ENCODE results near the gene UGGT1.

Gene UGGT1

GRCh38 chr2:128169094-128169493 lies 78.1 kb downstream of the UGGT1 start:
- H3K27me3 ChIP-seq (ENCODE audit: insufficient read depth, low read length) = no peaks in the 10 kb centered on the region
- H2BK5ac ChIP-seq (ENCODE audit: low read depth, low read length, poor library complexity) = no peak overlapping the region
- no peak overlapping the region for H3K27ac ChIP-seq (ENCODE audit: low read depth, low read length)
- H3K9me3 ChIP-seq (ENCODE audit: insufficient read depth, low read depth, low read length) = no peaks in the 10 kb centered on the region
- H3K9ac ChIP-seq (ENCODE audit: low read length) = no peak overlapping the region
- peak overlapping the region; percentile 5 for H4K8ac ChIP-seq (ENCODE audit: low read depth, low read length)
- H3K23ac ChIP-seq (ENCODE audit: low read length) = no peak overlapping the region
- H2BK120ac ChIP-seq (ENCODE audit: insufficient read depth, low read length, poor library complexity) = no peak overlapping the region
- no peak overlapping the region for H4K12ac ChIP-seq (ENCODE audit: low read depth, low read length)
- H3K4me2 ChIP-seq (ENCODE audit: low read length) = no peak overlapping the region
- WGBS (ENCODE audit: extremely low coverage, insufficient coverage, insufficient read length) = no CpG with 5 or more reads among the region's 4 CpGs
- no peaks in the 10 kb centered on the region for H3K79me2 ChIP-seq (ENCODE audit: control insufficient read depth, insufficient read depth, low read length, poor library complexity)
- peaks cover 0 to 2% of the 10 kb centered on the region in 2 experiments for H3K4me1 ChIP-seq (ENCODE audit: control insufficient read depth in 1 of 2, insufficient read depth in 2 of 2, low read length in 2 of 2)
- no peak overlapping the region for H4K91ac ChIP-seq (ENCODE audit: low read depth, low read length)
- no peak overlapping the region for H3K4ac ChIP-seq (ENCODE audit: low read depth, low read length)
- no peak overlapping the region for H3K4me3 ChIP-seq (ENCODE audit: low read depth, low read length)
- H3K14ac ChIP-seq (ENCODE audit: low read length) = no peak overlapping the region
- no peak overlapping the region for H2AFZ ChIP-seq (ENCODE audit: insufficient read depth, low read length, poor library complexity)
- H3K36me3 ChIP-seq (ENCODE audit: control insufficient read depth in 1 of 2, insufficient read depth in 2 of 2, low read length in 2 of 2) = peaks cover 27 to 31% of the 10 kb centered on the region in 2 experiments
- H2BK12ac ChIP-seq (ENCODE audit: low read length) = no peak overlapping the region
- no peak for DNase-seq
- H3K18ac ChIP-seq (ENCODE audit: low read length) = no peak overlapping the region
- no peak overlapping the region for H2AK5ac ChIP-seq (ENCODE audit: low read length)
- no peaks in the 10 kb centered on the region for H3K79me1 ChIP-seq (ENCODE audit: low read length)

GRCh38 chr2:128169497-128169896 lies 78.5 kb downstream of the UGGT1 start:
- H3K4me2 ChIP-seq (ENCODE audit: low read length) = no peak overlapping the region
- H3K27me3 ChIP-seq (ENCODE audit: insufficient read depth, low read length) = no peaks in the 10 kb centered on the region
- no peak overlapping the region for H3K14ac ChIP-seq (ENCODE audit: low read length)
- H4K12ac ChIP-seq (ENCODE audit: low read depth, low read length) = no peak overlapping the region
- no peak for DNase-seq
- H2AFZ ChIP-seq (ENCODE audit: insufficient read depth, low read length, poor library complexity) = no peak overlapping the region
- peaks cover 0 to 2% of the 10 kb centered on the region in 2 experiments for H3K4me1 ChIP-seq (ENCODE audit: control insufficient read depth in 1 of 2, insufficient read depth in 2 of 2, low read length in 2 of 2)
- no peaks in the 10 kb centered on the region for H3K9me3 ChIP-seq (ENCODE audit: insufficient read depth, low read depth, low read length)
- no peak overlapping the region for H3K18ac ChIP-seq (ENCODE audit: low read length)
- no peak overlapping the region for H3K23ac ChIP-seq (ENCODE audit: low read length)
- no peak overlapping the region for H3K4me3 ChIP-seq (ENCODE audit: low read depth, low read length)
- no peak overlapping the region for H3K9ac ChIP-seq (ENCODE audit: low read length)
- H2BK12ac ChIP-seq (ENCODE audit: low read length) = no peak overlapping the region
- H2BK120ac ChIP-seq (ENCODE audit: insufficient read depth, low read length, poor library complexity) = no peak overlapping the region
- H3K79me2 ChIP-seq (ENCODE audit: control insufficient read depth, insufficient read depth, low read length, poor library complexity) = no peaks in the 10 kb centered on the region
- no peak overlapping the region for H3K4ac ChIP-seq (ENCODE audit: low read depth, low read length)
- WGBS (ENCODE audit: extremely low coverage, insufficient coverage, insufficient read length) = no CpG with 5 or more reads among the region's 3 CpGs
- no peak overlapping the region for H4K8ac ChIP-seq (ENCODE audit: low read depth, low read length)
- no peak overlapping the region for H2AK5ac ChIP-seq (ENCODE audit: low read length)
- H2BK5ac ChIP-seq (ENCODE audit: low read depth, low read length, poor library complexity) = no peak overlapping the region
- H3K79me1 ChIP-seq (ENCODE audit: low read length) = no peaks in the 10 kb centered on the region
- H3K36me3 ChIP-seq (ENCODE audit: control insufficient read depth in 1 of 2, insufficient read depth in 2 of 2, low read length in 2 of 2) = peaks cover 28 to 30% of the 10 kb centered on the region in 2 experiments
- H4K91ac ChIP-seq (ENCODE audit: low read depth, low read length) = no peak overlapping the region
- no peak overlapping the region for H3K27ac ChIP-seq (ENCODE audit: low read depth, low read length)

- Histone ChIP-seq H3K14ac (ENCODE audit: low read length) (no peak overlapping the region), H2BK12ac (ENCODE audit: low read length) (no peak overlapping the region), H3K4me1 (ENCODE audit: control insufficient read depth in 1 of 2, insufficient read depth in 2 of 2, low read length in 2 of 2) (peaks cover 0 to 2% of the 10 kb centered on the region in 2 experiments), H3K18ac (ENCODE audit: low read length) (no peak overlapping the region), H3K79me1 (ENCODE audit: low read length) (no peaks in the 10 kb centered on the region), H2AK5ac (ENCODE audit: low read length) (no peak overlapping the region), H3K27ac (ENCODE audit: low read depth, low read length) (no peak overlapping the region), H3K9ac (ENCODE audit: low read length) (no peak overlapping the region), H2AFZ (ENCODE audit: insufficient read depth, low read length, poor library complexity) (no peak overlapping the region), H3K23ac (ENCODE audit: low read length) (no peak overlapping the region), H3K9me3 (ENCODE audit: insufficient read depth, low read depth, low read length) (no peaks in the 10 kb centered on the region), H3K4me3 (ENCODE audit: low read depth, low read length) (no peak overlapping the region), H3K27me3 (ENCODE audit: insufficient read depth, low read length) (no peaks in the 10 kb centered on the region), H3K36me3 (ENCODE audit: control insufficient read depth in 1 of 2, insufficient read depth in 2 of 2, low read length in 2 of 2) (peaks cover 26 to 30% of the 10 kb centered on the region in 2 experiments), H4K12ac (ENCODE audit: low read depth, low read length) (no peak overlapping the region), H2BK5ac (ENCODE audit: low read depth, low read length, poor library complexity) (no peak overlapping the region), H3K4me2 (ENCODE audit: low read length) (no peak overlapping the region), H4K8ac (ENCODE audit: low read depth, low read length) (no peak overlapping the region), H4K91ac (ENCODE audit: low read depth, low read length) (no peak overlapping the region), H2BK120ac (ENCODE audit: insufficient read depth, low read length, poor library complexity) (no peak overlapping the region), H3K4ac (ENCODE audit: low read depth, low read length) (no peak overlapping the region), H3K79me2 (ENCODE audit: control insufficient read depth, insufficient read depth, low read length, poor library complexity) (no peaks in the 10 kb centered on the region)
- no CpG with 5 or more reads among the region's 4 CpGs for WGBS (ENCODE audit: extremely low coverage, insufficient coverage, insufficient read length)
- no peak for DNase-seq
These were observed 79.1 kb downstream of the UGGT1 start for GRCh38 chr2:128169933-128170709.

GRCh38 chr2:128170776-128171175 lies 79.8 kb downstream of the UGGT1 start:
- DNase-seq = no peak
- Histone ChIP-seq H2AK5ac (ENCODE audit: low read length) (no peak overlapping the region), H3K4me1 (ENCODE audit: control insufficient read depth in 1 of 2, insufficient read depth in 2 of 2, low read length in 2 of 2) (peaks cover 0 to 2% of the 10 kb centered on the region in 2 experiments), H3K4ac (ENCODE audit: low read depth, low read length) (no peak overlapping the region), H3K4me3 (ENCODE audit: low read depth, low read length) (no peak overlapping the region), H3K23ac (ENCODE audit: low read length) (no peak overlapping the region), H3K14ac (ENCODE audit: low read length) (no peak overlapping the region), H3K79me2 (ENCODE audit: control insufficient read depth, insufficient read depth, low read length, poor library complexity) (no peaks in the 10 kb centered on the region), H2AFZ (ENCODE audit: insufficient read depth, low read length, poor library complexity) (no peak overlapping the region), H4K12ac (ENCODE audit: low read depth, low read length) (no peak overlapping the region), H2BK12ac (ENCODE audit: low read length) (no peak overlapping the region), H3K9ac (ENCODE audit: low read length) (no peak overlapping the region), H2BK120ac (ENCODE audit: insufficient read depth, low read length, poor library complexity) (no peak overlapping the region), H3K27me3 (ENCODE audit: insufficient read depth, low read length) (no peaks in the 10 kb centered on the region), H2BK5ac (ENCODE audit: low read depth, low read length, poor library complexity) (no peak overlapping the region), H4K91ac (ENCODE audit: low read depth, low read length) (no peak overlapping the region), H3K18ac (ENCODE audit: low read length) (no peak overlapping the region), H3K4me2 (ENCODE audit: low read length) (no peak overlapping the region), H3K9me3 (ENCODE audit: insufficient read depth, low read depth, low read length) (no peaks in the 10 kb centered on the region), H3K27ac (ENCODE audit: low read depth, low read length) (no peak overlapping the region), H4K8ac (ENCODE audit: low read depth, low read length) (no peak overlapping the region), H3K36me3 (ENCODE audit: control insufficient read depth in 1 of 2, insufficient read depth in 2 of 2, low read length in 2 of 2) (peaks cover 22 to 34% of the 10 kb centered on the region in 2 experiments), H3K79me1 (ENCODE audit: low read length) (no peaks in the 10 kb centered on the region)
- no CpG with 5 or more reads among the region's 6 CpGs for WGBS (ENCODE audit: extremely low coverage, insufficient coverage, insufficient read length)

Data from trophoblast cell (in vitro differentiated cells and primary cell).